NCI-H146 treated with DMSO at 0.1 percent for 48 hours (cell line): Measurements from ENCODE around the gene ACOD1.
"Not testable (repeated sequence)": the region's sequence is repeated elsewhere in the genome, so short reads cannot be mapped to it uniquely, and the experiment has no call there.

Source experiments
- DNase-seq: peaks from one replicate; lab custom pipeline; 2025; ENCODE audit not compliant: unreplicated experiment; lab: John Stamatoyannopoulos, UW

The ACOD1 gene

GRCh38 chr13:76953968-76954367 lies 5.7 kb downstream of the ACOD1 start:
- DNase-seq: no peak

GRCh38 chr13:76954538-76954937 lies 6.2 kb downstream of the ACOD1 start:
- DNase-seq: no peak

GRCh38 chr13:76955193-76955592 lies 6.9 kb downstream of the ACOD1 start:
- DNase-seq: no peak

GRCh38 chr13:76955661-76956060 lies 7.3 kb downstream of the ACOD1 start:
- no peak for DNase-seq

- DNase-seq: no peak
Measured at GRCh38 chr13:76958841-76959432, 10.6 kb downstream of the ACOD1 start.

- DNase-seq: not testable (repeated sequence)
Measured at GRCh38 chr13:76959734-76960133, 11.4 kb downstream of the ACOD1 start.

GRCh38 chr13:76965759-76966421 lies 17.6 kb downstream of the ACOD1 start:
- DNase-seq: no peak

- no peak for DNase-seq
Measured at GRCh38 chr13:76967031-76967430, 18.7 kb downstream of the ACOD1 start.

- no peak for DNase-seq
Measured at GRCh38 chr13:76968041-76968440, 19.7 kb downstream of the ACOD1 start.

GRCh38 chr13:76969488-76970365 lies 21.4 kb downstream of the ACOD1 start:
- no peak for DNase-seq

- DNase-seq: no peak
Measured at GRCh38 chr13:76971215-76971614, 22.9 kb downstream of the ACOD1 start.

- peak; percentile 48 for DNase-seq
Measured at GRCh38 chr13:76971851-76972829, 23.8 kb downstream of the ACOD1 start.

- no peak for DNase-seq
Measured at GRCh38 chr13:76973920-76974617, 25.8 kb downstream of the ACOD1 start.

- no peak for DNase-seq
Measured at GRCh38 chr13:76974618-76974975, 26.3 kb downstream of the ACOD1 start.

GRCh38 chr13:76975863-76976262 lies 27.6 kb downstream of the ACOD1 start:
- no peak for DNase-seq

- DNase-seq: peak; percentile 30
Measured at GRCh38 chr13:76976490-76976889, 28.2 kb downstream of the ACOD1 start.

GRCh38 chr13:76976929-76977328 lies 28.6 kb downstream of the ACOD1 start:
- no peak for DNase-seq

GRCh38 chr13:76980075-76980718 lies 31.9 kb downstream of the ACOD1 start:
- DNase-seq: peak; percentile 48

GRCh38 chr13:76982061-76982460 lies 33.8 kb downstream of the ACOD1 start:
- DNase-seq: no peak

- no peak for DNase-seq
Measured at GRCh38 chr13:76983676-76984075, 35.4 kb downstream of the ACOD1 start.
